NB4 (cell line): ENCODE measurements around the gene NUMB.

ENCODE experiments used
- DNase-seq: peaks from one replicate; pipeline ENCODE4 v3.0.0; 2010; ENCODE audit warnings: low read depth
- H3K4me3 ChIP-seq: one replicate; pipeline ENCODE4 v1.5.1; 2011; ENCODE audit warnings: mild to moderate bottlenecking, low read depth, low read length, moderate library complexity
- CTCF ChIP-seq: IDR thresholded peaks from one replicate; pipeline ENCODE4 v1.5.1; 2012; ENCODE audit warnings: low read depth, low read length
- MYC ChIP-seq: IDR thresholded peaks from 2 replicates; pipeline ENCODE4 v1.6.1; 2011; ENCODE audit warnings: low read depth, low read length
- POLR2A ChIP-seq: IDR thresholded peaks from 2 replicates; pipeline ENCODE4 v1.6.1; 2011; ENCODE audit warnings: mild to moderate bottlenecking; ENCODE audit not compliant: insufficient read length; ENCODE audit errors: extremely low read depth
- TF ChIP-seq, protein P1 (sequence below): IDR thresholded peaks from 2 replicates; pipeline ENCODE4 v1.6.1; 2011; ENCODE audit warnings: low read depth, low read length

Gene NUMB

DNA sequence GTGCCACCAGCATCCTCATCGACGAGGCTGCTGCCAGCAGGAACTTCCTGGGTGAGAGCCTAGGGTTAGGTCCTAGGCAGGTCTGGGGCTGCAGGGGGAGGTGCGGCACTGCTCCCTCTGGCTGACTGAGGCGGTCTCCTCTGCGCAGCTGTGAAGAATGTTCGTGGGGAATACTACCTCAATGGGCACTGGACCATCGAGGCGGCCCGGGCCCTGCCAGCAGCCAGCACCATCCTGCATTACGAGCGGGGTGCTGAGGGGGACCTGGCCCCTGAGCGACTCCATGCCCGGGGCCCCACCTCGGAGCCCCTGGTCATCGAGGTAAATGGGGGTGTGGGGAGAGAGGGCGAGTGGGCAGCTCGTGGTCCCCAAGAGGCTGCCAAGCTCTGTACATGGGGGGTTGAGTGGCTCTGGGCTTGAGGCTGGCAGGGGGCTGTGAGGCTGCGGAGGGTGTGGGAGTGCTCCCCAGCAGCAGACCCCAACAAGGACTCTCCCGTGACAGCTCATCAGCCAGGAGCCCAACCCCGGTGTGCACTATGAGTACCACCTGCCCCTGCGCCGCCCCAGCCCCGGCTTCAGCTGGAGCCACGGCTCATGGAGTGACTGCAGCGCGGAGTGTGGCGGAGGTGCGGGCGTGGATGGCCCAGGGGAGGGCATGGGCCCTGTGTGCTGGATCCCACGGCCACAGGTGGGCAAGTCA is 206.7 kb downstream of the NUMB start:
- no peak overlapping the region for H3K4me3 ChIP-seq
- DNase-seq: no peak
- TF ChIP-seq, protein P1, sequence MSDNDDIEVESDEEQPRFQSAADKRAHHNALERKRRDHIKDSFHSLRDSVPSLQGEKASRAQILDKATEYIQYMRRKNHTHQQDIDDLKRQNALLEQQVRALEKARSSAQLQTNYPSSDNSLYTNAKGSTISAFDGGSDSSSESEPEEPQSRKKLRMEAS: no peak
- TF ChIP-seq CTCF (no peak), MYC (no peak), POLR2A (no peak)

DNA sequence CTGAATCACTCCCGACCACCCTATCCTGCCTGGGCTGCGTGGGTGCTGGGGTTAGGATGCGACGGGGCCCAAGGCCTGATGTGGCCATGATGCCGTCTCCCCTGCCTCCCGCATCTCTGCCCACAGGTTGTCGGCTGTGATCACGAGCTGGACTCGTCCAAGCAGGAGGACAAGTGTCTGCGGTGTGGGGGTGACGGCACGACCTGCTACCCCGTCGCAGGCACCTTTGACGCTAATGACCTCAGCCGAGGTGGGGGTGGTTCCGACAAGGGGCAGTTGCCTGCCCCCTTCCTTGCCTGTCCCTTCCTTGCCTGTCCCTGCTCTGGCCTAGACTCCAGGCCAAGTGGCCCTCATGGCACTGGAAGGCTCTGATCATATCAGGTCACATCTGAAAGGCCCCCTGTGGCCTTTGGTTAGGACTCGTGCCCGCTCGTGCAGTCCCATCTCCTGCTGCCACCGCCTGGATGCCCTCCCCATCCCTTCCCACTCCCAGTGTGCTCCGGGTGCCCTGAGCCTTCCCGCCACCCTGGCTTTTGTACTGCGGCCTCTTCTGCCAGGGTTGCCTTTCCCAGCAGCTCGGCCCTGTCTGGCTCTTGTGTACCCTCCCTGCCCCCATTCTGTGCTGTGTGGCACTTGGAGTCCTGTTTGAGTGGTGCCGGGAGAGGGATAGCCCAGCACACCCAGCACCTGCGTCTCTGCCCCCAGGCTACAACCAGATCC is 207.4 kb downstream of the NUMB start:
- DNase-seq: no peak
- TF ChIP-seq, protein P1: no peak
- TF ChIP-seq MYC: no peak
- no peak for TF ChIP-seq CTCF
- no peak for TF ChIP-seq POLR2A
- no peak overlapping the region for H3K4me3 ChIP-seq

DNA sequence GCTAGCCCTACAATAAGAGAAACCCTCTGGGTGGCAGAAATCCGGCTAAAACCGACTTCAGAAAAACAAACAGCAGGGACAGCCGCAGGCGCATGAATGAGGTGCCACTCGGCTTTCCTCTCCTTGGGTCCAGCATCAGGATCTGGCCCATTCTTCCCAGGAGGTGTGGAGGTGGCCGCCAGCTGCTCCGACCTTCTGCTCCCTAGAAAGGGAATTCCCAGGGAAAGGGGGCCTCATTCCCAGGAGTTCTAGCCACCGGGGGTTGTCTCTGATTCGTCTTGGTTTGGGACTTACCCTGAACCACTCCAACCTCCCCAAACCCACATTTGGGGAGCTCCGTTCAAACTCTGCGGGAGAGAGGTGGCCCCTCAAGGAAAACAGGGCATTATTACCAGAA is 208.0 kb downstream of the NUMB start:
- DNase-seq: no peak
- TF ChIP-seq MYC (no peak), CTCF (no peak), POLR2A (no peak)
- TF ChIP-seq, protein P1: no peak
- no peak overlapping the region for H3K4me3 ChIP-seq

GRCh38 chr14:73249564-73250316 is 208.6 kb downstream of the NUMB start:
- DNase-seq: no peak
- TF ChIP-seq CTCF: no peak

GRCh38 chr14:73249108-73249507 is 209.2 kb downstream of the NUMB start:
- no peak for TF ChIP-seq POLR2A
- no peak for TF ChIP-seq MYC
- TF ChIP-seq, protein P1: no peak
- TF ChIP-seq CTCF: no peak
- H3K4me3 ChIP-seq: no peak overlapping the region
- no peak for DNase-seq

More at GRCh38 chr14:73249564-73250316, 208.6 kb downstream of the NUMB start:
- H3K4me3 ChIP-seq: no peak overlapping the region
